K562 (cell line): ENCODE data around the gene SON. TPM values are rescaled to one million over a fixed set of nuclear protein-coding genes. Genes with fewer than 3 reads are reported as not detected.

ENCODE experiments used
- BRF1 ChIP-seq: IDR thresholded peaks from 3 replicates; pipeline ENCODE4 v1.6.1; 2011; ENCODE audit warnings: borderline replicate concordance, mild to moderate bottlenecking; ENCODE audit not compliant: insufficient read length; ENCODE audit errors: extremely low read depth
- CREB1 ChIP-seq, 2 experiments: sonication (generic) in 1 of 2; formaldehyde crosslinking in 1 of 2; IDR thresholded peaks; 2 replicates each; pipeline versions ENCODE4 v1.6.1 to v1.8.0; 2012 to 2022; ENCODE audit warnings: inconsistent platforms in 1 of 2, mild to moderate bottlenecking in 1 of 2, missing genetic modification reagents in 1 of 2, moderate library complexity in 1 of 2
- DMBX1 ChIP-seq: fragments of 250-450 bp; sonication (Bioruptor Pico); IDR thresholded peaks from 2 replicates; pipeline ENCODE4 v1.8.0; 2022; ENCODE audit warnings: inconsistent platforms, mild to moderate bottlenecking, moderate library complexity, borderline replicate concordance
- E2F8 ChIP-seq: fragments of 450-650 bp; IDR thresholded peaks from 2 replicates; pipeline ENCODE4 v1.7.1; 2018; ENCODE audit warnings: mild to moderate bottlenecking, low read depth; ENCODE audit not compliant: partially characterized antibody
- ETS2 ChIP-seq: IDR thresholded peaks from 2 replicates; pipeline ENCODE4 v1.6.1; 2016; ENCODE audit warnings: borderline replicate concordance, missing genetic modification characterization, mild to moderate bottlenecking, moderate library complexity, missing compliant biosample characterization; ENCODE audit not compliant: poor library complexity, severe bottlenecking
- FOXA3 ChIP-seq, 2 experiments: fragments of 450-650 bp in 1 of 2; sonication (generic) in 1 of 2; formaldehyde crosslinking; IDR thresholded peaks in 1 of 2; conservative IDR thresholded peaks in 1 of 2; 2 replicates each; pipeline versions ENCODE4 v1.4.0 to v1.8.0; 2020 to 2022; ENCODE audit warnings: mild to moderate bottlenecking in 2 of 2, missing genetic modification reagents in 1 of 2
- GTF2F1 ChIP-seq: IDR thresholded peaks from 2 replicates; pipeline ENCODE4 v1.6.1; 2011; ENCODE audit warnings: low read depth, low read length, improper control_type of control experiment
- HDAC6 ChIP-seq: IDR thresholded peaks from 2 replicates; pipeline ENCODE4 v1.6.1; 2012; ENCODE audit warnings: low read depth, mild to moderate bottlenecking, control low read depth, inconsistent platforms, low read length, moderate library complexity
- HINFP ChIP-seq: fragments of 450-650 bp; conservative IDR thresholded peaks from 2 replicates; pipeline ENCODE4 v1.6.1; 2016; ENCODE audit warnings: missing genetic modification characterization, low read depth, mild to moderate bottlenecking, control low read depth, missing compliant biosample characterization
- POLR2AphosphoS5 ChIP-seq: IDR thresholded peaks from 2 replicates; pipeline ENCODE4 v1.6.1; 2011; ENCODE audit warnings: mild to moderate bottlenecking, low read depth, low read length, moderate library complexity; ENCODE audit not compliant: control insufficient read depth, insufficient read depth
- SP2 ChIP-seq: IDR thresholded peaks from 2 replicates; pipeline ENCODE4 v1.6.1; 2011; ENCODE audit warnings: mild to moderate bottlenecking, low read depth, low read length, moderate library complexity; ENCODE audit not compliant: poor library complexity, severe bottlenecking; ENCODE audit errors: extremely low read depth
- THRAP3 ChIP-seq: fragments of 450-650 bp; IDR thresholded peaks from 2 replicates; pipeline ENCODE4 v1.6.1; 2016; ENCODE audit warnings: mild to moderate bottlenecking, inconsistent platforms, borderline replicate concordance
- ZBTB49 ChIP-seq: sonication (generic); formaldehyde crosslinking; IDR thresholded peaks from 2 replicates; pipeline ENCODE4 v1.8.0; 2022; ENCODE audit warnings: missing genetic modification reagents, mild to moderate bottlenecking, borderline replicate concordance
- ZC3H4 ChIP-seq: sonication (generic); formaldehyde crosslinking; IDR thresholded peaks from 2 replicates; pipeline ENCODE4 v1.9.0; 2021; ENCODE audit warnings: missing genetic modification reagents, borderline replicate concordance
- ZNF165 ChIP-seq: fragments of 250-450 bp; sonication (Bioruptor Pico); IDR thresholded peaks from 2 replicates; pipeline ENCODE4 v1.4.0; 2020; ENCODE audit warnings: borderline replicate concordance
- ZNF184 ChIP-seq: sonication (generic); formaldehyde crosslinking; IDR thresholded peaks from 2 replicates; pipeline ENCODE4 v1.5.0; 2020; ENCODE audit warnings: missing genetic modification reagents
- polyA plus RNA-seq, 8 experiments: library from polyadenylated mRNA; depleted of rRNA in 4 of 8; stranded (reverse) in 5 of 8; unstranded in 3 of 8; fragments of >200 nt; fragmentation: Nextera tagmentation in 2 of 8; fragmentation: Illumina TruSeq in 1 of 8; extraction: Ambion mirVana in 2 of 8; extraction: Trizol in 1 of 8; gene quantifications; 2 replicates each; pipeline versions ENCODE4 v1.2.1 to v1.2.3, GENCODE V29; 2011 to 2014; ENCODE audit warnings: inconsistent platforms in 1 of 8, missing spikeins in 1 of 8
- total RNA-seq, 7 experiments: library from RNA; depleted of rRNA in 6 of 7; stranded (reverse); fragments of >200 nt in 6 of 7; fragmentation: Illumina TruSeq in 2 of 7; extraction: Trizol in 2 of 7; gene quantifications; 2 replicates each; pipeline versions ENCODE4 v1.2.1 to v1.2.3, GENCODE V29; 2011 to 2021; ENCODE audit warnings: low replicate concordance in 1 of 7
- TF ChIP-seq, protein P1 (sequence below): fragments of 450-650 bp; IDR thresholded peaks from 2 replicates; pipeline ENCODE4 v1.6.1; 2014; ENCODE audit warnings: low read depth, mild to moderate bottlenecking, moderate library complexity, borderline replicate concordance

SON gene
- total and polyA plus RNA-seq, 9 of the 15 experiments (the other 6 are each of a cell fraction or from before 2014, with no cell fraction given): 105 to 742 (median 187) TPM

- peak; percentile 68 for TF ChIP-seq E2F8
- no peak for TF ChIP-seq BRF1
- peak; percentile 76 for TF ChIP-seq POLR2AphosphoS5
- TF ChIP-seq ZNF165 (CRISPR knock-in tag): no peak
- no peak for TF ChIP-seq ZNF184
- TF ChIP-seq, protein P1, sequence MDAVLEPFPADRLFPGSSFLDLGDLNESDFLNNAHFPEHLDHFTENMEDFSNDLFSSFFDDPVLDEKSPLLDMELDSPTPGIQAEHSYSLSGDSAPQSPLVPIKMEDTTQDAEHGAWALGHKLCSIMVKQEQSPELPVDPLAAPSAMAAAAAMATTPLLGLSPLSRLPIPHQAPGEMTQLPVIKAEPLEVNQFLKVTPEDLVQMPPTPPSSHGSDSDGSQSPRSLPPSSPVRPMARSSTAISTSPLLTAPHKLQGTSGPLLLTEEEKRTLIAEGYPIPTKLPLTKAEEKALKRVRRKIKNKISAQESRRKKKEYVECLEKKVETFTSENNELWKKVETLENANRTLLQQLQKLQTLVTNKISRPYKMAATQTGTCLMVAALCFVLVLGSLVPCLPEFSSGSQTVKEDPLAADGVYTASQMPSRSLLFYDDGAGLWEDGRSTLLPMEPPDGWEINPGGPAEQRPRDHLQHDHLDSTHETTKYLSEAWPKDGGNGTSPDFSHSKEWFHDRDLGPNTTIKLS: peak; percentile 90
- peak; percentile 65 for TF ChIP-seq CREB1 (IDR thresholded peaks at IDR 0.05)
- peak; percentile 67 for TF ChIP-seq CREB1 (CRISPR knock-in tag; IDR thresholded peaks at IDR 0.05)
- no peak for TF ChIP-seq ZBTB49 (CRISPR knock-in tag)
- TF ChIP-seq HDAC6: no peak; the same call in 1 of the 2 replicates
- TF ChIP-seq THRAP3: no peak
- TF ChIP-seq DMBX1 (CRISPR knock-in tag): no peak
- no peak for TF ChIP-seq HINFP (tag)
- peak; percentile 22 for TF ChIP-seq ETS2 (tag)
- no peak for TF ChIP-seq GTF2F1
- no peak for TF ChIP-seq ZC3H4
- TF ChIP-seq FOXA3 (CRISPR knock-in tag; conservative IDR thresholded peaks at IDR 0.05 in 1 of 2, IDR thresholded peaks at IDR 0.05 in 1 of 2): no peak
- no peak for TF ChIP-seq SP2
Measured at GRCh38 chr21:33588485-33589335, 45.9 kb downstream of the SON start, which contains the start of gene DONSON (continued).
